A673 (cell line): ENCODE data around the gene NUP107.

Experiments used
- CTCF ChIP-seq: fragments of 300-800, 200-600 bp; sonication (generic); conservative IDR thresholded peaks from 2 replicates; pipeline ENCODE4 v1.5.1; 2017; ENCODE audit warnings: low read depth, mild to moderate bottlenecking, antibody characterized with exemption, low read length, moderate library complexity, mixed read lengths
- EZH2 ChIP-seq: fragments of 200-600 bp; sonication (generic); IDR thresholded peaks from 2 replicates; pipeline ENCODE4 v1.6.1; 2017; ENCODE audit warnings: borderline replicate concordance, low read depth, mild to moderate bottlenecking, mixed read lengths, antibody characterized with exemption, low read length; ENCODE audit not compliant: poor library complexity, severe bottlenecking

DNA sequence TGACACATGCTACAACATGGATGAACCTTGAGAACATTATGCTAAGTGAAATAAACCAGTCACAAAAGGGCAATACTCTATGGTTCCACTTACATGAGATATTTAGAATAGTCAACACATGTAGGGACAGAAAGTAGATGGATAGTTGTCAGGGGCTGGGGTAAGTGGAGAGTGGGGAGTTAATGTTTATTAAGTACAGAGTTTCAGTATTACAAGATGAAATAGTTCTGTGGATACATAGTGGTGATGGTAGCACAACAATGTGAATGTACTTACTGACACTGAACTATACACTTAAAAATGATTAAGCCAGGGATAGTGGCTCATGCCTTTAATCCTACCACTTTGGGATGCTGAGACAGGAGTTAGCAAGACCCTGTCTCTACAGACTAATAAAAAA is 8.7 kb downstream of the NUP107 start:
- TF ChIP-seq CTCF (no peak), EZH2 (no peak)
